NK-92 treated with Interleukin-12 subunit alpha and Interleukin-12 subunit beta, amount 100 ng/mL, for 24 hours (cell line): ENCODE measurements around the gene ST3GAL2.
A peak's percentile ranks its signal among the peaks of the same experiment; 100 is the strongest.

ENCODE experiments used
- DNase-seq: peaks from one replicate; lab custom pipeline; 2025; lab: John Stamatoyannopoulos, UW

The ST3GAL2 gene

DNA sequence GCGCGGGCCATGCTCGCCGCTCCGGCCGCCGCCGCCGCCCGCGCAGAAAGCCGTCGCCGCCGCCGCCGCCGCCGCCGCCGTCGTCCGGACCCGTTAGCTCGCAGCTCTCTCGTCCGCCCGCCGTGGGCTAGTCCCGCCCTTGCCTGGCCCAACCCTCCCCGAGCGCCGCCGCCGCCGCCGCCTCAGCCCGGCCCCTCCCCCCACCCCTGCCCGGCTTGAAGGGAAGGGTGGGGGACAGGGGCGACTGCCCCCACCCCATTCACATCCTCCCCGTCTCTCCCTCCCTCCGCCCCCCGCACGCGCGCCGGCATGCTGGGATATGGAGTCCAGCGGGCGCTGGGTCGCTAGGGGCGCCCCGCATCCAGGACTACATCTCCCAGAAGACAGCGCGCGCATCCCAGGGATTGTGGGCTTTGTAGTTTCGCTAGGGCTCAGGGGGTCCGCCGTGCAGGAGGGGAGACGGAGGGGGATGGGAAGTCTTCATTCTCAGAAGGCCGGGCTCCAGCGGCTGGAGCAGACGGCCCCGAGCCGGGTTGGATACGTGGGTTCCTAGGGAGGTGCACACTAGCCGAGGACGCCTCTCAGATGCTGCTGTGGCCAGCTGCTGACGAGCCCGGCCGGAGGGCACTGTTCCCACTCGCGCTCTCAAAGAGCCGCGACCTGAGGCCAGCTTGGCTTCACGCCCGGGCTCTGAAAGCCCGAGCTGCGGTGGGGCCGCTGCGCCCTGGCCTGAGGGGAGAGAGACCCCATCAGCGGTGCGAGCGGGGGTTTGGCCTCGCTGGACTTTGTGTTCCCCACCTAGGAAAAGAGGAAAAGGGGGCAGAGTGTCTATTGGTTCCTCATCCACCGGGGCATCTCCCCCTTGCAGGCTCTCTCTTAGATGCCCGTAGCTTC lies at the start of gene ST3GAL2:
TSS of gene ST3GAL2 (minus strand) at position 132 of the 894 bp plus-strand sequence. CDS start 40,570 bp downstream, outside the sequence.
- peak; percentile 86 for DNase-seq

- DNase-seq: no peak
Measured at GRCh38 chr16:70484867-70485266, 46.0 kb upstream of the ST3GAL2 start.

GRCh38 chr16:70483426-70483825 lies 44.5 kb upstream of the ST3GAL2 start:
- no peak for DNase-seq

DNA sequence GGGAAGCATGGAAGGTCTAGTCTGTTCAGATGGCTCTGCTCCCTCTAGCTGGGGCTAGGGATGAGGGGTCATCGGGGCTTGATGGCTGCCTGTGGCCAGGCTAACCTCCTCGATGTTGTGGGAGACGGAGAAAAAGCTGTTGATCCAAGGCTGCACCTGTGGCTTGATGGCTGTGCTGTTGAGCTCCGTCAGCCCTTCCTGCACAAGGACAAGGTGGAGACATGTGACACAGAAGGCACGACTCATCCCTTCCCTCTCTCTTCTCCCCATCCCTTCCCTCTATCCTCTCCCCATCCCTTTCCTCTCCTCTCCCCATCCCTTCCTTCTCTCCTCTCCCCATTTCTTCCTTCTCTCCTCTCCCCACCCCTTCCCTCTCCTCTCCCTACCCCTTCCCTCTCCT lies 43.7 kb upstream of the ST3GAL2 start:
- no peak for DNase-seq

- no peak for DNase-seq
Measured at GRCh38 chr16:70481929-70482536, 43.1 kb upstream of the ST3GAL2 start.

DNA sequence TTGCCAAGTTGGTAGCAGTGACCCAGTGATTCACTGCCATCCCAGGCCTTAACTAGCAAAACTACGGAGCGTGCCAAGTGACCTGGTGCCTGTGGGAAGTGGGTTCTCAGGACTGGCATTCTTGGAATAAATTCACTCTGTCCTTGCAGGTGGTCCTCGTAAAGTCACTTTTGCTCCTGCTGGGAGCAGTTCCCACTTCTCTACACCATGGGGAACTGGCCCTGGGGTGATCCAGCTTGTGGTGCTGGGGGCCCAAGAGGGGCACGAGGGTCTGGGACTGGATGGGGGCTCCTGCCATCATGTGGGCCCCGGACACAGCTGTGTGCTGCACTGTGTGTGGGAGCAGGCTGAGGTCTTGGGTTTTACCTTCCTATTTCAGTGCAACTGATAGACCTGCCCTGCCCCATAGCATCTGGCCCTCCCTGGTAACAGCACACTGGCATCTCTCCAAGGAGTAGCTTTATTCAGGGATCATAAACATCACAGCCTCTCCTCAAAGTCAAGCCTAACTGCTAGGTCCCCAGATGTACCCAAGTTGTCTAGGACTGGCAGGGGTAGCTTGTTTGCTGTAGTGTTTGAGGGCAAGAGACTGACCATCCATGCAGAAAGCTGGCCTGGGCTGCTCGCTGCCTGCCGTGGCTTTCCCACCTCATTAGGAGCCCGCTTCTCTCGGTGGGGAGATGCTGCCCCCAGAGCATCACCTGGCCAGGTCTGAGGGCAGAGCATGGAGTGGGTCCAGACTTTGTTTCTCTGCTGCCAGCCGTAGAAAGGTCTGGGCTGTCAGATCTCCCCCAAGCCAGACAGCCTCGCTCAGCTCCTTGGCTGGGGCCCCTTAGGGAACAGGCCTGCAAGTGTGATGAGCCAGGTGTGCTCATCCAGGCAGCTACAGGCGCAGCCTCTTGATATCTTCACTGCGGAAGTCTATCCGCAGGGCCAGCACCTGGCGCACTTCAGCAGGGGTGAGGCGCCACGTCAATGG lies 41.5 kb upstream of the ST3GAL2 start:
- no peak for DNase-seq

DNA sequence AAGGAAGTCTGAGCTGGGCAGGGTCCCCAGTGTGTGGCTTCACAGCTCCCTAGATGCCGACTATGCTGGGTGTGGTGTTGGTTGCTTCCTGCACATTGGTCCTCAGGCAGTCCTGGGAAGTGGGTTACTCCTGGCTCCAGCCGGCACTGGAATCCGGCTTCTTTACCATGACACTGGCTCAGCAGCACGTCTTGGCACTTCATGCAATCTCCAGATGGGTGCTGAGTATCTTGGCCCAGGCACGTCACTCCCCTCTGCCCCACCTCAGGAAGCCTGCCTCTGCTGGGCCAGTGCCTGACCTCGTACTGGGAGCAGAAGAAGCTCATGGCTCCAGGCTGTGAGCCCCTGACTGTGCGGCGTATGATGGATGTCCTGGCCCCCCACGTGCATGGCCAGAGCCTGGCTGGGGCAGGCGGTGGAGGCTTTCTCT lies 40.0 kb upstream of the ST3GAL2 start:
- no peak for DNase-seq

DNA sequence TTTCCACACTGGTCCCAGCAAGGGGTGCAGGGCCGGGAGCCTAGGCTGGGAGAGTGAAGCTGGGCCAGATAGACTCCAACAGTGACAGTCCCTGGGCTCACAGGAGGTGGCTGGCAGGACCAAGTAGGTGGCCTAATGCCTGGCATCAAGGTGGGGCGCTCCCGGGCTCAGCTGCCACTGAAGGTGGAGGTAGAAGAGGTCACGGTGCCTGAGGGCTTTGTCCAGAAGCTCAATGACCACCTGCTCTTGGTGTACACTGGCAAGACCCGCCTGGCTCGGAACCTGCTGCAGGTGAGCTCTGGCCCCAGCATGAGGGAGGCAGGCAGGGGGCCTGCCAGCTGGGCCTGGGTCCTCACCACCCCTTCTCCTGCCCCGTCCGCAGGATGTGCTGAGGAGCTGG lies 39.3 kb upstream of the ST3GAL2 start:
- no peak for DNase-seq

GRCh38 chr16:70476272-70477020 lies 37.5 kb upstream of the ST3GAL2 start:
- DNase-seq: peak; percentile 13

DNA sequence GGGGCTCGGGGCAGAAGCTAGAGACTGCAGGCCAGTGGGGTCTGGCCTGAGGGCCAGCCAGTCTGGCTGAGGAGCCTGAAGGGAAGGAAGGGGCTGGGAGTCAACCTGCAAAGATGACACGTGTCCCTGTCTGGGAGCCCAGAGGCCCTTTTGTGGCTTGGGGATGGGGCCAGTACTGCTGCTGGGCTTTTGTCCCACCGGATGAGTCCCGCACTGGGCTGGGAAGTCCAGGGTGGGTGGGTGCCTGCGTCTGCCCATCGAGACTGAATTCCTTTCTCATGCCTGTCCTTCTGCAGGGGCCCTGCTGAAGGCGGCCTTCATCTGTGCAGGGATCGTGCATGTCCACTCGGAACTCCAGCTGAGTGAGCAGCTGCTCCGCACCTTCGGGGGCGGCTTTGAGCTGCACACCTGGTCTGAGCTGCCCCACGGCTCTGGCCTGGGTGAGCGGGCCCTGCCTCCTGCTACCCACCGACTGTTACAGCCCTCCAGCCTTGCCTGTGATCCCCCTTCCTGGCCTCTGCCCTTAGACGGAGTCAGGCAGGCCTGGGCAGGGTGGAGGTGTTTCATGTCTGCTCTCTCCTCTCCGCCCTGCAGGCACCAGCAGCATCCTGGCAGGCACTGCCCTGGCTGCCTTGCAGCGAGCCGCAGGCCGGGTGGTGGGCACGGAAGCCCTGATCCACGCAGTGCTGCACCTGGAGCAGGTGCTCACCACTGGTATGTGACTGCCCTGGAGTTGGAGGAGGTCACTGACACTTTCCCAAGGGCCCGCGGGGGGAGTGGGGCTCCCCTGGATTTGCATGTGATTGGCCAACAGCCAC lies 36.4 kb upstream of the ST3GAL2 start:
- no peak for DNase-seq

GRCh38 chr16:70474320-70475053 lies 35.6 kb upstream of the ST3GAL2 start:
- no peak for DNase-seq

DNA sequence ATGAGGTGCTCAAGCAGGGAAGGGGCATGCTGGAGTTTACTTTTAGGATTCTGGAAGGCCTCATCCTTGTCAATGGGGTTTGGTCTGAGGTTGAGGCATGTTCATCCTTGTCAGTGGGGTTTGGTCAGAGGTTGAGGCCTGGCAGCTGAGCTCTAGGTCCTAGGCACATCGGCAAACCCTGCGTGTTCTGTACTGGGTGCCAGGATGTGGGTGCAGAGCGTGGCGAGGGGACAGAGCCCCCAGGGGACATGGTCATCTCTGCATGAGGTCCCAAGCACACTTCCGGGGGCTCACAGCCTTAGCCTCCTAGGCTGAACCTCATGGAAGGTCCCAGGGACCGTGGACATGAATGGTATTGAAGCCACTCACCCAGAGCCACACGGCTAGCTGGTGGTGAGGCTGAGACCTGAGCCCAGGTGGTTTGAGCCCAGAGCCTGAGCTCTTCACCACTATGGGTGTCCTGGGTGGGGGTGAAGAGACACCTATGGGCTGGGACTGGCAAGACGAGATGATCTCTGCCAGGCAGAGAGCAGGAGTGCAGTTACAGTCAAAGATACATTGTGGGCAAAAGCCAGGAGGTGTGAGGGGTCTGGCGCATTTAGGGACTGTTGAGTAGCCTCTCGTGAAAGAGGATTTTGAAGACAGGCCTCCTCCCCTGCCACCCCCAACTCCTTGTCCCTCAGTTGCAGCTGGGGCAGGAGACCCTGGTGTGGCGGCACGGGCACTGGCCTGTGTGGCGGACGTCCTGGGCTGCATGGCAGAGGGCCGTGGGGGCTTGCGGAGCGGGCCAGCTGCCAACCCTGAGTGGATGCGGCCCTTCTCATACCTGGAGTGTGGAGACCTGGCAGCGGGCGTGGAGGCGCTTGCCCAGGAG lies 34.8 kb upstream of the ST3GAL2 start:
- DNase-seq: no peak

- DNase-seq: no peak
Measured at GRCh38 chr16:70472786-70473433, 34.0 kb upstream of the ST3GAL2 start.

- DNase-seq: no peak
Measured at GRCh38 chr16:70470927-70471341, 32.0 kb upstream of the ST3GAL2 start.

DNA sequence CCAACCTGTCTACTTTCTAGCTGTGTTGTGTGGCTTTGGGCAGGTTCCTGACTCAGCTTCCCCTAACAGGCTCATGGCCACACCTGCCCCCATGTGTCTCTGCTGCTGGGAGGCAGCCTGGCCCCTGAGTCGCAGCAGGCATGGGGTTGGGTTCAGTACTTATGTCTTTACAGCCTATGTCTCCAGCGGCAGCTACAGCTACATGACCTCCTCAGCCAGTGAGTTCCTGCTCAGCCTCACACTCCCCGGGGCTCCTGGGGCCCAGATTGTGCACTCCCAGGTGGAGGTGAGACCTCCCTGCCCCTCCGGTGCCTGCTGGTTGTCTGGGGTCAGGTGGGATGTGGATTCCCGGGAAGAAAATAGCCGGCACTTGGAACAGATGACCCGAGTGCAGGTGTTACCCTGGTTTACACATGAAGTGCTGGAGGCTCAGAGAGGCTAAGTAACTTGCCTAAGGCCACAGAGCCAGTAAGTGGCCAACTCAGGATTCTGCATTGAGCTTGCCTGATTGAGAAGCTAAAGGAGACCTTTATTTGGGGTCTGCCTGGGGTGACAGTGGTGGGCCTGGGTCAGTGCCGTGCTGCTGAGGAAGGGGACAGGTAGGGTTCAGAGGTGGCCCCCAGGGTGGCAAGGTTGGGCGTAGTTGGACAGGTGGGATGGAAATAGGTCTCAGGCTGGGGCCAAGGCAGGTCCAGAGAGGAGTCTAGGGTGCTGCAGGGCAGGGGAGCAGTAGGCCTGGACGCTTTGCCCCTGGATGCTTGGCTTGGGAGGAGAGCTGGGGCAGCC lies 31.4 kb upstream of the ST3GAL2 start:
- no peak for DNase-seq

DNA sequence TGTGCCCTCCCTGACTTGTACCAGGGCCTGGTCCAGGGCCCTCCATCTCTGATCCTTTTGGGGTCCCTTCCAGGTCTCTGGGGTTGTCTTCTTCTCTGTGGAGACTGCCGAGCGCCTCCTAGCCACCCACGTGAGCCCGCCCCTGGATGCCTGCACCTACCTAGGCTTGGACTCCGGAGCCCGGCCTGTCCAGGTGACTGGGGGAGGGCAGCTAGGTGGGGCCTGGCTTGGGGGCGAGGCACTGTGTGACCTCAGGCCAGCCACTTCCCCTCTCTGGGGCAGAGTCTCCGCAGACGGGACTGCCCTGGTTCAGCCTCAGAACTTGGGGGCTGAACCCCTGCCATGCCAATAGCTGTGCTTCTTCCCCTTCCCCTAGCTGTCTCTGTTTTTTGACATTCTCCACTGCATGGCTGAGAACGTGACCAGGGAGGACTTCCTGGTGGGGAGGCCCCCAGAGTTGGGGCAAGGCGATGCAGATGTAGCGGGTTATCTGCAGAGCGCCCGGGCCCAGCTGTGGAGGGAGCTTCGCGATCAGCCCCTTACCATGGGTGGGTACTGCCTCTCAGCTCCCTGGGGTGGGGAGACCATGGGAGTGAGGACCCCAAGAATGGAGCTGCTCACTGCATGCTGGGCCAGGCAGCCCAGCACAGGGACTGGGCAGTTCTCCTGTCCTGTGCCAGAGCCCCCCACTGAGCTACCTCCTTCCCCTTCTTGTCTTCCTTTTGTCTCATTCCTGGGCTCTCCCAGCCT lies 30.1 kb upstream of the ST3GAL2 start:
- no peak for DNase-seq

- no peak for DNase-seq
Measured at GRCh38 chr16:70467608-70468007, 28.7 kb upstream of the ST3GAL2 start.
